Omental fat pad (tissue), 4 donors: ENCODE measurements around the gene SMC4. TPM values are rescaled to one million over a fixed set of nuclear protein-coding genes. Genes with fewer than 3 reads are reported as not detected.
A peak's percentile ranks its signal among the peaks of the same experiment; 100 is the strongest.

Experiments used
- ATAC-seq: fragments of 150-250 bp; one replicate; pipeline ENCODE4 v1.9.1; 2016; ENCODE audit warnings: mild to moderate bottlenecking, moderate library complexity; ENCODE audit not compliant: low FRiP score
- DNase-seq: peaks from one replicate; pipeline ENCODE4 v3.0.0-alpha.2; 2019; ENCODE audit warnings: low spot score
- total RNA-seq, 4 donors: library from RNA; depleted of rRNA; stranded (reverse); fragments of >200 nt; gene quantifications; one replicate each; pipeline ENCODE4 v1.1.0, GENCODE V29; 2016
- TF ChIP-seq, protein P1 (sequence below), 3 donors: fragments of 450-650 bp; IDR thresholded peaks; one replicate each; pipeline ENCODE4 v1.5.1; 2016 to 2017; ENCODE audit warnings: antibody characterized with exemption in 3 of 3, mild to moderate bottlenecking in 3 of 3, moderate library complexity in 2 of 3

Gene SMC4
- total RNA-seq, 4 donors from 2014 or later = 12.7 to 33.1 (median 16.7) TPM

DNA sequence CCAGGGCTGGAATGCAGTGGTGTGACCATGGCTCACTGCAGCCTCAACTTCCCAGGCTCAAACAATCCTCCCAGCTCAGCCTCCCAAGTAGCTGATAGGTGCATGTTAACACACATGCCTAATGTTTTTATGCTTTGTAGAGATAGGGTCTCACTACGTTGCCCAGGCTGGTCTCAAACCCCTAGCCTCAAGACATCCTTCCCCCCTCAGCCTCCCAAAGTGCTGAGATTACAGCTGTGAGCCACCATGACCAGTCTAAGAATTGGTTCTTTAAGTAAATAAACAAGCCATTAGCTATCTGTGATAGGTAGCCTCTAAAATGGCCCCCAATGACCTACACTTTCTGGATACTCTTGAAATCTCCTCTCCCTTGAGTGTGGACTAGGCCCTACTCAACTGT is 46.4 kb downstream of the SMC4 start:
- ATAC-seq = no peak
- no peak for DNase-seq
- TF ChIP-seq, protein P1, sequence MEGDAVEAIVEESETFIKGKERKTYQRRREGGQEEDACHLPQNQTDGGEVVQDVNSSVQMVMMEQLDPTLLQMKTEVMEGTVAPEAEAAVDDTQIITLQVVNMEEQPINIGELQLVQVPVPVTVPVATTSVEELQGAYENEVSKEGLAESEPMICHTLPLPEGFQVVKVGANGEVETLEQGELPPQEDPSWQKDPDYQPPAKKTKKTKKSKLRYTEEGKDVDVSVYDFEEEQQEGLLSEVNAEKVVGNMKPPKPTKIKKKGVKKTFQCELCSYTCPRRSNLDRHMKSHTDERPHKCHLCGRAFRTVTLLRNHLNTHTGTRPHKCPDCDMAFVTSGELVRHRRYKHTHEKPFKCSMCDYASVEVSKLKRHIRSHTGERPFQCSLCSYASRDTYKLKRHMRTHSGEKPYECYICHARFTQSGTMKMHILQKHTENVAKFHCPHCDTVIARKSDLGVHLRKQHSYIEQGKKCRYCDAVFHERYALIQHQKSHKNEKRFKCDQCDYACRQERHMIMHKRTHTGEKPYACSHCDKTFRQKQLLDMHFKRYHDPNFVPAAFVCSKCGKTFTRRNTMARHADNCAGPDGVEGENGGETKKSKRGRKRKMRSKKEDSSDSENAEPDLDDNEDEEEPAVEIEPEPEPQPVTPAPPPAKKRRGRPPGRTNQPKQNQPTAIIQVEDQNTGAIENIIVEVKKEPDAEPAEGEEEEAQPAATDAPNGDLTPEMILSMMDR (IDR thresholded peaks at IDR 0.05) = no peak

- ATAC-seq (no peak), DNase-seq (no peak)
- TF ChIP-seq, protein P1 (IDR thresholded peaks at IDR 0.05) = no peak
These were observed 47.1 kb downstream of the SMC4 start for GRCh38 chr3:160446522-160447056.

DNA sequence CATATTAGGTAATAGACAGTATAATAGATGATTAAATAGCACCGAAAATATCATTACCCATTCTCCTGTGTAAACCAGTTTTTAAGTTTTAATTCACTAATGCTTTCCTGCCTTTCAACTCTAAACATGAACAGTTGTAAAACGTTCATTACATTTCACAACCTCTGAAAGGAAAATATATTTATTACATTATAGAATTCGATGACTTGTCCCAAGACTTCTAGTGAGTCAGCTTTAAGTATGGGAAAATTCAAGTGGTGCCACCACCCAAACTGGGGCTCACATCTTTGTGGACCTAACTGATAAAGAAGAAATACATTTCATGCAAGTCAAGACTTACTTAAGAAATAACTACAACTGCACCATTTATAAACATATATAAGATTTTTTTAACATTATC is 48.1 kb downstream of the SMC4 start:
- ATAC-seq = no peak
- no peak for DNase-seq
- TF ChIP-seq, protein P1 (IDR thresholded peaks at IDR 0.05) = no peak

GRCh38 chr3:160448845-160449635 is 49.6 kb downstream of the SMC4 start:
- TF ChIP-seq, protein P1 (IDR thresholded peaks at IDR 0.05) = no peak
- peak; percentile 71 for ATAC-seq
- DNase-seq = no peak

DNA sequence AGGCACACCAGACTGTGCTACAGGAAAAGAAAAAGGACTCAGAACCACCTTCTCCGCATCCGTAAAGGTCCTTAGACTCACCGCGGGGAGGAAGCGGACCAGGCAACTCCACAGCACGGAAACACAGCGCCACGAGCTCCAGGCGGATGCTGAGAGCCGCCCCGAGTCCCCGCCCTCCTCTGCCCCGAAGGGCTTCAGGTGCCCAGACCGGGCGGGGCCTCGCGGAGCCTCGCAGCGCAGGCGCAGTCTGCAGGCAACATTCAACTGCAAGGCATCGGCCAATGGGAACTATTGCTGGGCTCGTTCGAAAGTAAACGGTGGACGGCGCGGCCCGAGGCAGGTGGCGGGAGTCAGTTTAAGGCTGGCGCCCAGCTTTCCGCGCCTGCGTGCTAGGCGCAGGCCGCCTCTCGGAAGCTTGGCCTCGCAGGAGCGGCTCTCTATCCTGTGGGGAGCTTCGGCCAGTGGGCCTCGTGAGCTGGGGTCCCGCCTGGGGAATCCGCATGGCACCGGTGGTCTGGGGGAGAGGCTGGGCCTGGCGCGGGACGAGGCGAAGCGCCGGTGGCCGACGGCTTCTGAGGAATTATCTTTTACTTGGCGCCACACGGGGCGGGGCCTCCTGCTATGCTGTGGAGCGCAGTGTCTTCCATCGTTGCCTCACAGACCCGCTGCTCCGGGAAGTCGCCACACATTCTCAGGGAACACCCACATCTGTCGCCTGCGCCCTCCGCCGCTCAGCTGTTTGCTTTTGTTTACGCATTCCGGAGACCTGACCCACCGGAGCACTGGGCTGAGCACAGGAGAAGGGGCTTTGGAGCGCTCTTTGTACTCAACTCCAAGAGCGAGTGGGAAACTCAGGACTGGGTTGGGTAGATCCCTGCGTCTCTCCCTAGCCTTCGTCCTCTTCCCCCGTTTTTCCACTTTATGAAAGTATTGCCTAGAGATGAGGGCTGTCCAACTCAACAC is 50.5 kb downstream of the SMC4 start, which contains the start of gene TRIM59:
Gene TRIM59, minus strand, starts transcription at position 151 of the 963 bp plus-strand sequence. CDS start 10,603 bp downstream, outside the sequence.
- ATAC-seq (peak; percentile 94), DNase-seq (peak; percentile 53)
- TF ChIP-seq, protein P1 (IDR thresholded peaks at IDR 0.05) = no peak

GRCh38 chr3:160450846-160451245 is 51.4 kb downstream of the SMC4 start:
- DNase-seq (no peak), ATAC-seq (no peak)
- TF ChIP-seq, protein P1 (IDR thresholded peaks at IDR 0.05) = no peak
